ENCODE measurements around the gene IRAK1.

IRAK1 gene

GRCh38 chrX:153972368-153973126 is 47.2 kb downstream of the IRAK1 start, which contains the start of gene TMEM187:
TMEM187 (plus strand) TSS chrX:153972754; CDS start chrX:153982063, 9,309 bp downstream.
- no peaks in the 10 kb centered on the region for H3K27me3 ChIP-seq (ENCODE audit: control insufficient read depth in 1 of 2, insufficient read depth in 2 of 2, low read length in 2 of 2)
- peak within 1 kb of the TSS; percentile 96 for H3K9ac ChIP-seq (ENCODE audit: low read length)
- peak within 1 kb of the TSS; percentile 90 for H3K27ac ChIP-seq (ENCODE audit: low read depth, low read length)
- H3K4me3 ChIP-seq (ENCODE audit: low read depth in 1 of 2, low read length in 2 of 2): peak within 1 kb of the TSS; percentile 93 to 94
- no peaks in the 10 kb centered on the region for H3K36me3 ChIP-seq (ENCODE audit: insufficient read depth, low read length)
- peaks cover 4% of the 10 kb centered on the region for H3K9me3 ChIP-seq (ENCODE audit: low read length)
- peaks cover 33% of the 10 kb centered on the region for H3K4me1 ChIP-seq (ENCODE audit: insufficient read depth, low read length)

- H3K27ac ChIP-seq (ENCODE audit: low read depth, low read length): peak within 1 kb of the TSS; percentile 90
- H3K4me3 ChIP-seq (ENCODE audit: low read depth in 1 of 2, low read length in 2 of 2): peak within 1 kb of the TSS; percentile 93 to 94
- H3K36me3 ChIP-seq (ENCODE audit: insufficient read depth, low read length): no peaks in the 10 kb centered on the region
- H3K9me3 ChIP-seq (ENCODE audit: low read length): peaks cover 4% of the 10 kb centered on the region
- H3K4me1 ChIP-seq (ENCODE audit: insufficient read depth, low read length): peaks cover 41% of the 10 kb centered on the region
- H3K9ac ChIP-seq (ENCODE audit: low read length): peak within 1 kb of the TSS; percentile 96
- H3K27me3 ChIP-seq (ENCODE audit: control insufficient read depth in 1 of 2, insufficient read depth in 2 of 2, low read length in 2 of 2): no peaks in the 10 kb centered on the region
Observed at GRCh38 chrX:153971450-153972367, 48.0 kb downstream of the IRAK1 start, which contains the start of gene HCFC1. HCFC1 (minus strand) TSS chrX:153971818; CDS start chrX:153970840, 978 bp downstream.

- H3K4me1 ChIP-seq (ENCODE audit: insufficient read depth, low read length): peaks cover 47% of the 10 kb centered on the region
- H3K27me3 ChIP-seq (ENCODE audit: control insufficient read depth in 1 of 2, insufficient read depth in 2 of 2, low read length in 2 of 2): peaks cover 0 to 4% of the 10 kb centered on the region in 2 donors
Observed at GRCh38 chrX:153971124-153971449, 48.6 kb downstream of the IRAK1 start.

DNA sequence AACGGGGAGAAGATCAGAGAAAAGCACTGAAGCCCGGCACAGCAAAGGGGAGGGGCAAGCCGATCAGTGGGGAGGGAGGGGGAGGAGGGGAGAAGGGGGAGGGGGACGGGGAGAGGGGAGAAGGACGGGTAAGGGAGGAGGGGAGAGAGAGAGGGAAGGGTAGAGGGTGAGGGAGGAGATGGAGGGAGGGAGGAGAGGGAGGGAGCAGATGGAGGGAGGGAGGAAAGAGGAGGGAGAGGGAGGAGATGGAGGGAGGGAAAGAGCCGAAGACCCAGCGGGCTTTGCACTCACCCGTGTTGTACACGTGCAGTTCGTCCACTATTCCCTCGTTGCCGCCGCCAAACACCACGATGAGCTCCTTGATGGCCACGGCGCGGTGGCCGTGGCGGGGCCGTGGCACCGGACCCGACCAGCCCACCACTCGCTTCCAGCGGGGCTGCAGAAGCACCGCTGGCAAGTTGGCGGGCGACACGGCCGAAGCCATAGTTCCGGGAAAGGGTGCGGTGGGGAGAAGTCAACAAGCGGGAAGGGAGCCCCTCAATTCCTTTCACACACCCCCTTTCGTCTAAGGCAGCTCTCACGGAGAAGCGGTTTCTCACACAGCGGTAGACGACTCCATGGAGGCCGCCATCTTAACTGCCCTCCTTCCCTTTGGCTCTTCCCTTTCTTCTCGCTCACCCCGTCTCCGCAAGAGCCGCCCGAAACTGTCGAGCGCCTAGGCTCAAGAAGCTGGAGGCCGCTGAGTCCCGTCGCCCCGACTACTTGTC is 49.2 kb downstream of the IRAK1 start:
- Histone ChIP-seq H3K27me3 (ENCODE audit: control insufficient read depth in 1 of 2, insufficient read depth in 2 of 2, low read length in 2 of 2) (peaks cover 0 to 8% of the 10 kb centered on the region in 2 donors), H3K4me1 (ENCODE audit: insufficient read depth, low read length) (peaks cover 48% of the 10 kb centered on the region), H3K36me3 (ENCODE audit: insufficient read depth, low read length) (no peaks in the 10 kb centered on the region), H3K27ac (ENCODE audit: low read depth, low read length) (peak overlapping the region; percentile 90), H3K4me3 (ENCODE audit: low read depth in 1 of 2, low read length in 2 of 2) (peak overlapping the region; percentile 93 to 94), H3K9ac (ENCODE audit: low read length) (peak overlapping the region; percentile 96), H3K9me3 (ENCODE audit: low read length) (peaks cover 4% of the 10 kb centered on the region)

More at GRCh38 chrX:153971124-153971449, 48.6 kb downstream of the IRAK1 start:
- H3K27ac ChIP-seq (ENCODE audit: low read depth, low read length): peak overlapping the region; percentile 90
- H3K9me3 ChIP-seq (ENCODE audit: low read length): peaks cover 4% of the 10 kb centered on the region
- H3K36me3 ChIP-seq (ENCODE audit: insufficient read depth, low read length): no peaks in the 10 kb centered on the region
- H3K9ac ChIP-seq (ENCODE audit: low read length): peak overlapping the region; percentile 96
- peak overlapping the region; percentile 93 to 94 for H3K4me3 ChIP-seq (ENCODE audit: low read depth in 1 of 2, low read length in 2 of 2)

- H3K27ac ChIP-seq (ENCODE audit: low read depth, low read length): peak overlapping the region; percentile 85
- H3K9me3 ChIP-seq (ENCODE audit: low read length): peaks cover 4% of the 10 kb centered on the region
- H3K9ac ChIP-seq (ENCODE audit: low read length): peak overlapping the region; percentile 65
- H3K36me3 ChIP-seq (ENCODE audit: insufficient read depth, low read length): no peaks in the 10 kb centered on the region
- H3K27me3 ChIP-seq (ENCODE audit: control insufficient read depth in 1 of 2, insufficient read depth in 2 of 2, low read length in 2 of 2): peaks cover 0 to 8% of the 10 kb centered on the region in 2 donors
- H3K4me3 ChIP-seq (ENCODE audit: low read depth in 1 of 2, low read length in 2 of 2): peak overlapping the region; percentile 41 to 94
- H3K4me1 ChIP-seq (ENCODE audit: insufficient read depth, low read length): peaks cover 48% of the 10 kb centered on the region
Observed at GRCh38 chrX:153969904-153970356, 49.8 kb downstream of the IRAK1 start.

DNA sequence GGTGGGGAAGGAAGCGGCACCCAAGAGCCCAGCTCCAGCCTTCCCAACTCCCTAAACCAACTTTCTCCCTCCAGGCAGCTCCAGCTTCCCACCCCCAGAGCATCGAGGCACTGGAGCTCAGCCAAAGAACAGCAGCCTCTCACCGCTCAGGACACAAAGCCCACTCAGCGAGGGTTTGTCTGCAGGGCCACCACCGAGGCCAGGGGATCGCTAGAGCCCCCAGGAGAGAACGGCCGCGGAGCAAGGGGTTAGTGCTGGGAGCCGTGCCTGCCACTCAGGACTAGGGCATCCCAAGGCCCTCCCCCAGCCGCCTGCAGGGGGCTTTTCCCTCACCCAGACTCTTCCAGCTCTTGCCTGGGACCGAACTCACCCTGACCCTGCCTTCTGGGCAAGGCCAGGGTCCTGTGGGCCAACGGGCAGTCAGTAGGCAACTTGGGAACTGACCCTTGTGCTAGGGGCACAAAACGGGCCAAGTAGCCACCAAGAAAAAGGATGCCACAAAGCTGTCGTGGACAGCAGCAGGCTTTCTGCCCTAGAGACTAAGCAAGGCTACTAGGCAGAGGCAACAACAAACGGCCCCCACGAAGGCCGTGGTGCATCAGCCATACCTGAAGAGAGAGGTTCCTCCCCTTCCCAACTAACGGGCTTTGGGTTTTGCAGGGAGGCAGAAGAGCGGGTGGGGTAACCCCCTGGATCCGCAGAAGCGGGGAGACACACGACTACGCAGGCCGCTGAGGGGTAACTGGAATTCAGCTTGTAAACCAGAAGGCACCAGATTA is 50.4 kb downstream of the IRAK1 start:
- Histone ChIP-seq H3K4me1 (ENCODE audit: insufficient read depth, low read length) (peaks cover 45% of the 10 kb centered on the region), H3K9ac (ENCODE audit: low read length) (peak overlapping the region; percentile 65), H3K4me3 (ENCODE audit: low read depth in 1 of 2, low read length in 2 of 2) (peak overlapping the region; percentile 41 to 94), H3K36me3 (ENCODE audit: insufficient read depth, low read length) (no peaks in the 10 kb centered on the region), H3K27me3 (ENCODE audit: control insufficient read depth in 1 of 2, insufficient read depth in 2 of 2, low read length in 2 of 2) (peaks cover 0 to 8% of the 10 kb centered on the region in 2 donors), H3K9me3 (ENCODE audit: low read length) (peaks cover 4% of the 10 kb centered on the region), H3K27ac (ENCODE audit: low read depth, low read length) (peak overlapping the region; percentile 85)

DNA sequence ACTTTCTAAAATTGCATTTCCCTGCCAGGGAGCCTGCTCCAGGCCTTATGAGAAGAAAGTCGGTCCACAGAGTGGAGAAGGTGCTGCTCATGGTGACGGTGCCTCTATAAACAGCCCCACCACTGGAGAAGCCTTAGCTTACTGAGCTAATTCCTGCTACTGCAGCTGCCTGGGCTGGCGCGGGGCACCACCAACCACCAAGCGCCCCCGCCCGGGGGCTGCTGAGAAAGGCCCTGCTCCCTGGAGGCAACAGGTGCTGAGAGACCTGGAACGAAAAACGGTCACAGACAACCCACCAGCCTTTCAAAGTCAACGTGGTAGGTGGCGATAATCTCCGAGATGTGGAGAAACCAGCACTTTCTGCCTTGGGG is 51.0 kb downstream of the IRAK1 start:
- peak overlapping the region; percentile 41 to 94 for H3K4me3 ChIP-seq (ENCODE audit: low read depth in 1 of 2, low read length in 2 of 2)
- H3K4me1 ChIP-seq (ENCODE audit: insufficient read depth, low read length): peaks cover 39% of the 10 kb centered on the region

DNA sequence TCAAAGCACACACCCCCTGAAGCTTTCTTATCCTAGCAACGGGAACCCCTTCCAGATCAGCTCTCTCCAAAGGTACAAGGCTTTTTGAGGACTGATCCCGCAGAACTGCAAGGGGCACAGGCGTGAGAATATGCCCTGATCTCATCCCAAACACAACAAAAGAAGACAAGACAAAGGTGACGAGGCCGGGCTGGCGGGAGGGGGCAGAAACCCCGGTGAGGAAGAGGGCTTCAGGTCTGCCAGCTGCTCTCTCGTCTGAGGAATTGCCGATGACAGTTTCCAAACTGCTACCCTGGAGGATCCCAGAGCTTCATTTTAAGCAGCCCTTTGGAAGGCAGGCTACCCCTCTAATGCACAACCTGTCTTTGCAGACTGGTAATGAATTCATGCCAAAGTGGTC is 51.4 kb downstream of the IRAK1 start:
- peaks cover 9% of the 10 kb centered on the region for H3K36me3 ChIP-seq (ENCODE audit: insufficient read depth, low read length)
- H3K4me1 ChIP-seq (ENCODE audit: insufficient read depth, low read length): peaks cover 35% of the 10 kb centered on the region
- peaks cover 0 to 8% of the 10 kb centered on the region in 2 donors for H3K27me3 ChIP-seq (ENCODE audit: control insufficient read depth in 1 of 2, insufficient read depth in 2 of 2, low read length in 2 of 2)
- H3K9me3 ChIP-seq (ENCODE audit: low read length): peaks cover 1% of the 10 kb centered on the region
- peak overlapping the region; percentile 30 to 94 for H3K4me3 ChIP-seq (ENCODE audit: low read depth in 1 of 2, low read length in 2 of 2)
- no peak overlapping the region for H3K9ac ChIP-seq (ENCODE audit: low read length)
- H3K27ac ChIP-seq (ENCODE audit: low read depth, low read length): peak overlapping the region; percentile 85

More for the DNA sequence above, 51.0 kb downstream of the IRAK1 start:
- no peak overlapping the region for H3K9ac ChIP-seq (ENCODE audit: low read length)
- peaks cover 4% of the 10 kb centered on the region for H3K36me3 ChIP-seq (ENCODE audit: insufficient read depth, low read length)
- peaks cover 0 to 8% of the 10 kb centered on the region in 2 donors for H3K27me3 ChIP-seq (ENCODE audit: control insufficient read depth in 1 of 2, insufficient read depth in 2 of 2, low read length in 2 of 2)
- peaks cover 4% of the 10 kb centered on the region for H3K9me3 ChIP-seq (ENCODE audit: low read length)
- peak overlapping the region; percentile 85 for H3K27ac ChIP-seq (ENCODE audit: low read depth, low read length)

DNA sequence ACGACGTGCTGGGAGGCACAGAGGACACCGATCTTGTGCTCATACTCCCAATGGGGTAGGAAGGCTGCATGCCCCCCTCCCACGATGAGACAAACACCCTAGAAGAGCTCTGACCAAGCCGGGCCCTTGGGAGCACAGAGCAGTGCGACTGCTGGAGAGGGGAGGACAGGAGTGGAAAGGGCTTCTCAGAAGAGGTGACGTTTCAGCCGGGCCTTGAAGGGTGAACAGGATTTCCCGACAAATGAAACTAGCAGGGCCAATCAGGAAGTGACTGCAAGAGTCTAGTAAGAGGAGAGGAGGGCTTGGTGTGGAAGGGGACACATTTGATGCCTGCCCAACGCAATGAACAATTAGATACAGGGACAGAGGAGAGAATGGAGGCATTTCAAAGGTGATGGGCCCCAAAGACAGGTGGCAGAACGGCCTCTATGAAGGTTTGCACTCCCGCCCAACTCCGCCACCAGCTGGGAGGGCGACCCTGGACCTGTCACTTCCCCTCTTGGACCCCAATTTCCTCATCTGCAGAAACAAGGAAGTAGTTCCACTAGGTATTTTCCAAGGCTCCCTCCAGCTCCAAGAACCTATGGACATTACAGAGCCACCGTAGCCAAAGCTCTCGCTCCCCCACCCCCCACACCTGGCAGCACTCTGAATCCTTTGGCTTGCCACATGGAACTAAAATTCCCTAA is 52.0 kb downstream of the IRAK1 start:
- Histone ChIP-seq H3K4me3 (ENCODE audit: low read depth in 1 of 2, low read length in 2 of 2) (no peak overlapping the region), H3K4me1 (ENCODE audit: insufficient read depth, low read length) (peaks cover 31% of the 10 kb centered on the region), H3K9ac (ENCODE audit: low read length) (no peak overlapping the region), H3K27me3 (ENCODE audit: control insufficient read depth in 1 of 2, insufficient read depth in 2 of 2, low read length in 2 of 2) (peaks cover 0 to 8% of the 10 kb centered on the region in 2 donors), H3K9me3 (ENCODE audit: low read length) (no peaks in the 10 kb centered on the region), H3K36me3 (ENCODE audit: insufficient read depth, low read length) (peaks cover 14% of the 10 kb centered on the region), H3K27ac (ENCODE audit: low read depth, low read length) (peak overlapping the region; percentile 85)
